ENCODE results near the gene FCRLB.

- TF ChIP-seq CTCF (IDR thresholded peaks at IDR 0.05) (no peak), POLR2A (IDR thresholded peaks at IDR 0.05) (no peak)
Measured at GRCh38 chr1:161735837-161736236, 14.5 kb downstream of the FCRLB start.
